ENCODE data around the gene IRF1. TPM values are rescaled to one million over a fixed set of nuclear protein-coding genes. Genes with fewer than 3 reads are reported as not detected.

Gene IRF1
- polyA plus RNA-seq, 1 experiment, result 25.5 TPM

GRCh38 chr5:132498152-132498551, 7.6 kb upstream of the IRF1 start:
- no peak for TF ChIP-seq CTCF (IDR thresholded peaks at IDR 0.05; ENCODE audit: insufficient read depth, low read depth, low read length)
- no peak overlapping the region for H3K4me3 ChIP-seq (ENCODE audit: low read depth, low read length)
- CTCF ChIA-PET, result interaction anchor here (0.6 to 13.4 kb wide), 15 partner anchors 8 to 687 kb away, joined by 3 to 255 read pairs (median 5); no protein-coding TSS in a partner anchor
- H3K36me3 ChIP-seq (ENCODE audit: control insufficient read depth, insufficient read depth, low read length), result no peaks in the 10 kb centered on the region
- no peak for DNase-seq (ENCODE audit: low read depth)
- no peaks in the 10 kb centered on the region for H3K27me3 ChIP-seq (ENCODE audit: control insufficient read depth, insufficient read depth, low read length)
- POLR2A ChIA-PET, result interaction anchor here (0.9 to 1.4 kb wide), 3 partner anchors 71 to 276 kb away, joined by 3 to 4 read pairs (median 4); no protein-coding TSS in a partner anchor

- H3K4me3 ChIP-seq (ENCODE audit: low read depth, low read length), result peak overlapping the region; percentile 59
- TF ChIP-seq CTCF (IDR thresholded peaks at IDR 0.05; ENCODE audit: insufficient read depth, low read depth, low read length), result no peak
- ChIA-PET POLR2A (interaction anchor here (0.9 to 1.4 kb wide), 2 partner anchors 71 to 110 kb away, joined by 4 read pairs; no protein-coding TSS in a partner anchor), CTCF (interaction anchor here (0.6 to 13.4 kb wide), 13 partner anchors 9 to 323 kb away, joined by 3 to 255 read pairs (median 8); no protein-coding TSS in a partner anchor)
- peak; percentile 76 for DNase-seq (ENCODE audit: low read depth)
- no peaks in the 10 kb centered on the region for H3K27me3 ChIP-seq (ENCODE audit: control insufficient read depth, insufficient read depth, low read length)
- no peaks in the 10 kb centered on the region for H3K36me3 ChIP-seq (ENCODE audit: control insufficient read depth, insufficient read depth, low read length)
Measured at GRCh38 chr5:132497488-132497997, 7.0 kb upstream of the IRF1 start.

- CTCF ChIA-PET, result interaction anchor here (1.0 to 13.4 kb wide), 11 partner anchors 9 to 323 kb away, joined by 4 to 255 read pairs (median 8); no protein-coding TSS in a partner anchor
Measured at GRCh38 chr5:132496631-132497487, 6.3 kb upstream of the IRF1 start.

GRCh38 chr5:132496191-132496630, 5.6 kb upstream of the IRF1 start:
- ChIA-PET CTCF (interaction anchor here (0.8 to 13.4 kb wide), 7 partner anchors 71 to 400 kb away, joined by 3 to 255 read pairs (median 9); no protein-coding TSS in a partner anchor), POLR2A (interaction anchor here (0.6 to 1.0 kb wide), 3 partner anchors 10 to 237 kb away, joined by 3 to 6 read pairs (median 5); no protein-coding TSS in a partner anchor)
- Histone ChIP-seq H3K4me3 (ENCODE audit: low read depth, low read length) (peak overlapping the region; percentile 59), H3K27me3 (ENCODE audit: control insufficient read depth, insufficient read depth, low read length) (no peaks in the 10 kb centered on the region), H3K36me3 (ENCODE audit: control insufficient read depth, insufficient read depth, low read length) (no peaks in the 10 kb centered on the region)
- no peak for TF ChIP-seq CTCF (IDR thresholded peaks at IDR 0.05; ENCODE audit: insufficient read depth, low read depth, low read length)
- DNase-seq (ENCODE audit: low read depth), result no peak

More at GRCh38 chr5:132496631-132497487, 6.3 kb upstream of the IRF1 start:
- no peak for TF ChIP-seq CTCF (IDR thresholded peaks at IDR 0.05; ENCODE audit: insufficient read depth, low read depth, low read length)
- no peak for DNase-seq (ENCODE audit: low read depth)
- no peaks in the 10 kb centered on the region for H3K36me3 ChIP-seq (ENCODE audit: control insufficient read depth, insufficient read depth, low read length)
- H3K27me3 ChIP-seq (ENCODE audit: control insufficient read depth, insufficient read depth, low read length), result no peaks in the 10 kb centered on the region
- peak overlapping the region; percentile 59 for H3K4me3 ChIP-seq (ENCODE audit: low read depth, low read length)
- POLR2A ChIA-PET, result interaction anchor here (1.4 kb wide), 1 partner anchor 70 kb away, joined by 4 read pairs; no protein-coding TSS in a partner anchor

All from BJ (cell line).